HAP-1 (cell line): Measurements from ENCODE around the gene CD4.

Experiments
- DNase-seq, 2 experiments: peaks; one replicate each; pipeline ENCODE4 v3.0.0-alpha.2; 2016 to 2020; ENCODE audit warnings: low spot score in 2 of 2
- H3K27me3 ChIP-seq: fragments of 250-450 bp; sonication (Bioruptor Pico); 2 replicates; pipeline ENCODE4 v1.5.1; 2020; ENCODE audit warnings: low read depth, mild to moderate bottlenecking, moderate library complexity
- H3K36me3 ChIP-seq: fragments of 250-450 bp; sonication (Bioruptor Pico); replicated peaks from 2 replicates; pipeline ENCODE4 v1.5.1; 2020; ENCODE audit warnings: mild to moderate bottlenecking
- H3K4me1 ChIP-seq: fragments of 250-450 bp; sonication (Bioruptor Pico); 2 replicates; pipeline ENCODE4 v1.5.1; 2020; ENCODE audit warnings: mild to moderate bottlenecking
- H3K4me3 ChIP-seq: fragments of 250-450 bp; sonication (Bioruptor Pico); 2 replicates; pipeline ENCODE4 v1.5.1; 2020; ENCODE audit warnings: mild to moderate bottlenecking, moderate library complexity
- H3K9me3 ChIP-seq: fragments of 250-450 bp; sonication (Bioruptor Pico); 2 replicates; pipeline ENCODE4 v1.5.1; 2020; ENCODE audit warnings: mild to moderate bottlenecking, moderate library complexity
- in situ Hi-C: fragments of 300-500 bp; cut with MboI; formaldehyde crosslinking; loops from 3 replicates; pipeline ENCODE4 v1.14.3; 2020; ENCODE audit warnings: low sequenced_read_pairs, inconsistent platforms, mixed read lengths

Gene CD4

DNA sequence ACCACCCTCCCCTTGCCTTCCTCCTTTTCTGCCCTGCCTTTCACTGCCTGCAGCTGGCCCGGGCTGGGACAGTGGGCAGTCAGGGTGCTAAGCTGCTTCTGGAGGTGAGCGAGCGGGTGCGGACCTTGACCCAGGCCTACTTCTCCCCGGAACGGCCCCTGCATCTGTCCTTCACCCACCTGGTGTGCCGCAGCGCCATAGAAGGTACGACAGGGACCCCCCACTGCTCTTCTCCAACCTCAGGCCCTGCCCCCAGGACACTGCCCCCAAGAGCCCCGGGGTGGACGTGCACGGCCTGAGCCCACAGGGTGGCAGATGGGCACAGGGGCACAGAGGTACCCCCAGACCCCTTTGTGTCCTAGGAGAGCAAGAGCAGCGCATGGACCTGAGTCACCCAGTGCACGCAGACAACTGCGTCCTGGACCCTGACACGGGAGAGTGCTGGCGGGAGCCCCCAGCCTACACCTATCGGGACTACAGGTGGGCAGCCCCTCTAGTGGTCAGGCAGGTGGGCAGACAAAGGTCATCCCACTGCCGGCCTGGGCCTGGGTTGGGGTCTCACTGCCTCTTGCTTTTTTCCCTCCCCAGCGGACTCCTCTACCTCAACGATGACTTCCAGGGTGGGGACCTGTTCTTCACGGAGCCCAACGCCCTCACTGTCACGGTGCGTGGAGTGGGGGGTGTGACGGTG, 48.2 kb downstream of the CD4 start:
- no peak overlapping the region for H3K4me3 ChIP-seq
- no peaks in the 10 kb centered on the region for H3K4me1 ChIP-seq
- in situ Hi-C loops = no loop called here
- H3K27me3 ChIP-seq = no peaks in the 10 kb centered on the region
- no peak for DNase-seq
- H3K9me3 ChIP-seq = no peaks in the 10 kb centered on the region
- H3K36me3 ChIP-seq = peaks cover 89% of the 10 kb centered on the region

DNA sequence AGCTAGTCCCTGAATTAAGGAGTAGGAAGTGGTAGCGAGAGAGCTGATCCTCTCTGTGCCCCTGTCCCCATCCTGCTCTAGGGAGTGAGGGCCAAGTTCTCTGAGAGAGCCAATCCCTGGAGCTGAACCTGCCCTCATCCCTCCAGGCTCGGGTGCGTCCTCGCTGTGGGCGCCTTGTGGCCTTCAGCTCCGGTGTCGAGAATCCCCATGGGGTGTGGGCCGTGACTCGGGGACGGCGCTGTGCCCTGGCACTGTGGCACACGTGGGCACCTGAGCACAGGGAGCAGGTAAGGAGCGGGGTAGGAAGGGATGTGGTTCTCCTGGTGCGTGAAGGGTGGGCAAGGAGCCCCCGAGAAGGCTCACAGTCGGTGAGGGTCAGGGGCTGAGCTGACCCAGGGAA, 49.5 kb downstream of the CD4 start:
- no peaks in the 10 kb centered on the region for H3K4me1 ChIP-seq
- H3K27me3 ChIP-seq = no peaks in the 10 kb centered on the region
- in situ Hi-C loops = no loop called here
- no peak for DNase-seq
- no peaks in the 10 kb centered on the region for H3K9me3 ChIP-seq
- H3K36me3 ChIP-seq = peaks cover 91% of the 10 kb centered on the region
- no peak overlapping the region for H3K4me3 ChIP-seq

DNA sequence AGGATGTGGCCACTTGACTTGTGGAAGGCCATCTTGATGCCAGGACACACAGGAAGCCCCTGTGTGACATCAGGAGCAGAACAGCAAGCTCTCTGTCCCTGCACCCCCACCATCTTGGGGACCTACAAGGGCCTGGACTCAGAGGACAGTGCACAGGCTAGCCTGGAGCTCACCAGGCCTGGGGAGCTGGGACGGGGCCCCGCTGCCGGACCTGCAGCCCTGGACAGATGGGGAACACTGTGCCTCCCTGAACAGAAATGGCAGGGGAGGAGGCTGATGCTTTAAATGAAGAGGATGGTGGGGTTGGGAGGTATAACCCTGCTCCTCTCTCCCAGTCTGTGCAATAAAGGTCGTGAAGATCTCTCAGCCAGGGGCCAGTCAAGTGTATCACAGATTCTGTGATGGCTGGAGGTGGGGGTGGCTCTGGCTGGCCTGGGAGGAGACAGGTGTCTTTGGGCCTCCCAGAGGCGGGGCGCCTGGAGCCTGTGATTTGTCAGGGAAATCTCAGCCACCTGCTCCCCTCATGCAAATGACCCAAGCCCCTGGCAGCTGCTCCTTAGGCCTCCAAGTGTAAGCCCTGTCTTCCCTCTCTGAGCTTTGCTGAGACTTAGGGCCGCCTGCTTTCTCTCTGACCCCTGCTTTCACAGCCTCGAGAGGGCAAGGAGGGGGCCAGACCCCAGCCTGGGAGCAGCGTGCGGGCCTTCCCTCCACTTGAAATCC, 50.3 kb downstream of the CD4 start:
- Histone ChIP-seq H3K36me3 (peaks cover 90% of the 10 kb centered on the region), H3K9me3 (no peaks in the 10 kb centered on the region)

DNA sequence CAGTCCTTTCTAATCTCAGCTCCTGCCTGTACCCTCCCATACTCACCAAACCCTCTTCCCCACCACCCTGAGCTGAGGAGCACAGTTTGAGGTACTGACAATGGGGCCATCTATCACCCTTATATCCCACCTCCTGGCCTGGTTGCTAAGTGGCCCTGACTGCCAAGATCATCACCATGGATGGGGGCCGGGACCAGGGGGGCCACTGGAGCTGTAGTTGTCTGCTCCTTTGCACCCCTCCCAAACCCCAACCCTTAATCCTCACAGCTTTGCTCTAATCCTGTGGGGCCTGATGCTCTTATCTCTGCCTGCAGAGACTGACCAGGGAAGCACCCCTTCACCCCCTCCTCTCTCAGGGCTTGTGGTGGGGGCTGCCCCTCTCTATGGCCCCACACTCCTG, 51.0 kb downstream of the CD4 start:
- H3K27me3 ChIP-seq = no peaks in the 10 kb centered on the region
- H3K36me3 ChIP-seq = peaks cover 92% of the 10 kb centered on the region
- no peak for DNase-seq
- no peaks in the 10 kb centered on the region for H3K9me3 ChIP-seq
- no peak overlapping the region for H3K4me3 ChIP-seq
- H3K4me1 ChIP-seq = no peaks in the 10 kb centered on the region
- in situ Hi-C loops = no loop called here

More for the DNA sequence above, 50.3 kb downstream of the CD4 start:
- H3K27me3 ChIP-seq = no peaks in the 10 kb centered on the region
- H3K4me3 ChIP-seq = no peak overlapping the region
- DNase-seq = no peak
- in situ Hi-C loops = no loop called here
- no peaks in the 10 kb centered on the region for H3K4me1 ChIP-seq

DNA sequence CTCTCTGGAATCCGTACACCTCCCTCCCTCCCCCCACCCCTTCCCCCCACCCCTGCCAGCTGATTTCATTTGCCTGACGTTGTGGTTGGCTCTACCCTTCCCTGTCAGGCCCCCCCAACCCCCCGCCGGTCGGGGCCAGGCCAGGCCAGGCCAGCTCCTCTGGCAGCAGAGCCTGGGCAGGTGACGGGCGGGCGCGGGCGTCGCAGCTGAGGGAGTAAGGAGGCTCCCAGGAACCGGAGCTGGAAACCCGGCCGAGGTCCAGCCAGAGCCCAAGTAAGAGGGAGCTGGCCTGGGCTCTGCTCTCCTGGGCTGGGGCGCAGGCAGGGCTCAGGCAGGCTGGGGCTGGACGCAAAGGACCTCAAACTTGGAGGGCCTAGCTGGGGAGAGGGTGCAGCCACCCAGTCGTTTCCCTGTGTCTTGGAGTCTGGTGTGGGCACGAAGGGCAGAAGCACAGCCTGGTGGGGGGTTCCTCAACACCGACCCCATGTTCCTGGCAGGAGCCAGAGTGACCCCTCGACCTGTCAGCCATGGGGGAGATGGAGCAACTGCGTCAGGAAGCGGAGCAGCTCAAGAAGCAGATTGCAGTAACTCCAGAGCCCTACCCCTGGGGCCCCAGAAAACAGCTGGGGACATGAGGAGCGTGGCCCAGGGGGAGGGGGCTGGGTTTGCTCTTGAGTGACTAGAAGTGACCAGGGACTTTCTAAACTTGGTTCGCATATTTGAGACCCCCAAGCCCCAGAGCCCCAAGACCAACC, 51.6 kb downstream of the CD4 start, which contains the start of gene GNB3:
Gene GNB3, plus strand, starts transcription at position 165 of the 755 bp plus-strand sequence. Its CDS starts 363 bp downstream, at position 528.
- Histone ChIP-seq H3K27me3 (no peaks in the 10 kb centered on the region), H3K4me1 (no peaks in the 10 kb centered on the region), H3K36me3 (peaks cover 94% of the 10 kb centered on the region), H3K4me3 (no peak within 1 kb of the TSS), H3K9me3 (no peaks in the 10 kb centered on the region)
- DNase-seq = no peak
- in situ Hi-C loops = no loop called here

DNA sequence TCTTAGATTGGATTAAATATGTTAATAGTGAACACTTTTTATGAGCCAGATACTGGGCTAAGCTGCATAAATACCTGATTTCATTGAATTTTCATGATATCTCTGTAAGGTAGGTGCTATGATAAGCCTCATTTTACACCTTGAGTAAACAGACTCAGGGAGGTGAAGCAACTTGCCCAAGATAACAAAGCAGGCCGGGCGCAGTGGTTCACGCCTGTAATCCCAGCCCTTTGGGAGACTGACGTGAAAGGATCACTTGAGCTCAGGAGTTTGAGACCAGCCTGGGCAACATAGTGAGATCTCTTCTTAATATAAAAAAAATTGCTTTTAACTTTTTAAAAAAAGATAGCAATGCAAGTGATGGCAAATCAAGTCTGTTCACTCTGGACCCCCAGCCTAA, 52.7 kb downstream of the CD4 start:
- H3K36me3 ChIP-seq = peaks cover 94% of the 10 kb centered on the region
- in situ Hi-C loops = no loop called here

DNA sequence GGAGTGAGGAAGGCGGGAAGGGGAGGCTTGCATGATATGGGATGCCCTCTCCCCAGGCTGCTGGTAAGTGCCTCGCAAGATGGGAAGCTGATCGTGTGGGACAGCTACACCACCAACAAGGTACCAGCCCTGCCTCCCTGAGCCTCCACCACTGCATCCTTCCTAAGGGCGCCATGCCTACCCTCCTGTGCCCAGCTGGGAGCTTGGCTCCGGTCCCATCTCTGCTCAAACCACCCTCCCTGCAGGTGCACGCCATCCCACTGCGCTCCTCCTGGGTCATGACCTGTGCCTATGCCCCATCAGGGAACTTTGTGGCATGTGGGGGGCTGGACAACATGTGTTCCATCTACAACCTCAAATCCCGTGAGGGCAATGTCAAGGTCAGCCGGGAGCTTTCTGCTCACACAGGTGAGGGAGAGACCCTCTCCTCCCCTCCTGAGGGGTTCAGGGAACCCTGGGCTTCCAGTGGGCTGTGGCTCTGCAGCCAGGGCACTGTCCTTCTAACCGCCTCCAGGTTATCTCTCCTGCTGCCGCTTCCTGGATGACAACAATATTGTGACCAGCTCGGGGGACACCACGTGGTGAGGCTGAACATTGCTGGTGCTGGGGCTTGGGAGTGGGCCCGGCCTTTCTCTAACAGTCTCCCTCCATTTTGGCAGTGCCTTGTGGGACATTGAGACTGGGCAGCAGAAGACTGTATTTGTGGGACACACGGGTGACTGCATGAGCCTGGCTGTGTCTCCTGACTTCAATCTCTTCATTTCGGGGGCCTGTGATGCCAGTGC, 54.0 kb downstream of the CD4 start:
- DNase-seq = peak in 1 of 2 experiments; percentile 52
- H3K9me3 ChIP-seq = no peaks in the 10 kb centered on the region
- in situ Hi-C loops = no loop called here
- H3K4me3 ChIP-seq = no peak overlapping the region
- H3K27me3 ChIP-seq = no peaks in the 10 kb centered on the region
- H3K36me3 ChIP-seq = peaks cover 94% of the 10 kb centered on the region
- no peaks in the 10 kb centered on the region for H3K4me1 ChIP-seq

More for the DNA sequence above, 52.7 kb downstream of the CD4 start:
- Histone ChIP-seq H3K4me1 (no peaks in the 10 kb centered on the region), H3K27me3 (no peaks in the 10 kb centered on the region), H3K4me3 (no peak overlapping the region), H3K9me3 (no peaks in the 10 kb centered on the region)
- no peak for DNase-seq

DNA sequence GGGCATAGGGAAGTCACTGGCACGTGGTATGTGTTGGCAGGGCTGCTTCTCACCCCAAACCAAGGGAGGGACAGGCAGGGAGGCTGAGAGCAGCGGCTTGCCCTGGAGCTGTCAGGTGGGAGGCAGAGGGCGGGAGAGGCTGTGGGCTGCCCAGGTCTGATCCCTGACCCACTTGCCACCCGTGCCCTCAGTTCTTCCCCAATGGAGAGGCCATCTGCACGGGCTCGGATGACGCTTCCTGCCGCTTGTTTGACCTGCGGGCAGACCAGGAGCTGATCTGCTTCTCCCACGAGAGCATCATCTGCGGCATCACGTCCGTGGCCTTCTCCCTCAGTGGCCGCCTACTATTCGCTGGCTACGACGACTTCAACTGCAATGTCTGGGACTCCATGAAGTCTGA, 56.1 kb downstream of the CD4 start:
- Histone ChIP-seq H3K4me3 (no peak overlapping the region), H3K9me3 (no peaks in the 10 kb centered on the region), H3K36me3 (peaks cover 94% of the 10 kb centered on the region), H3K4me1 (peaks cover 6% of the 10 kb centered on the region; the same call in 1 of the 2 replicates), H3K27me3 (no peaks in the 10 kb centered on the region)
- in situ Hi-C loops = no loop called here
- DNase-seq = no peak

DNA sequence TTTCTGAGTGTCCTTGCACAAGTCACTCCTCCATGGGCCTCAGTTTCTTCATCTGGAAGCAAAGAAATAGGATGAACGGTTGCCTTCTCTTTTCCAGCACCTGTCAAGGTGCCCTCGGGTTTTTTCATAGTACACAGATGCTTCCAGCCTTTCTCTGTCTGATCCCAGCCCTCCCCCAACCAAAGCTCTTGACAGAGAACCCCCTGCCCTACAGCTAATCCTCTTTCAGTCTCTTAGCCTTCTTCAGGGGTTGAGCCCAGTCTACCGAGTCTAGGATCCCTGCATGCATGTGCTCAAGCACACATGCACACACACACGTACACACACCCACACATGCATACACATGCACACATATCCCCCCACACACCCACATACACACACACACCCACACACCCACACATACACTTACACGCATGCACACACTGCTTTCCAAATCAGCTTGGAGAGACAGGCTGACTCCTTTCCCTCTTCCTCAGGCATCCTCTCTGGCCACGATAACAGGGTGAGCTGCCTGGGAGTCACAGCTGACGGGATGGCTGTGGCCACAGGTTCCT, 57.1 kb downstream of the CD4 start:
- H3K4me3 ChIP-seq = no peak overlapping the region
- peaks cover 9% of the 10 kb centered on the region; the same call in 1 of the 2 replicates for H3K4me1 ChIP-seq
- no peaks in the 10 kb centered on the region for H3K9me3 ChIP-seq
- DNase-seq = no peak
- peaks cover 94% of the 10 kb centered on the region for H3K36me3 ChIP-seq
- in situ Hi-C loops = no loop called here
- H3K27me3 ChIP-seq = no peaks in the 10 kb centered on the region

DNA sequence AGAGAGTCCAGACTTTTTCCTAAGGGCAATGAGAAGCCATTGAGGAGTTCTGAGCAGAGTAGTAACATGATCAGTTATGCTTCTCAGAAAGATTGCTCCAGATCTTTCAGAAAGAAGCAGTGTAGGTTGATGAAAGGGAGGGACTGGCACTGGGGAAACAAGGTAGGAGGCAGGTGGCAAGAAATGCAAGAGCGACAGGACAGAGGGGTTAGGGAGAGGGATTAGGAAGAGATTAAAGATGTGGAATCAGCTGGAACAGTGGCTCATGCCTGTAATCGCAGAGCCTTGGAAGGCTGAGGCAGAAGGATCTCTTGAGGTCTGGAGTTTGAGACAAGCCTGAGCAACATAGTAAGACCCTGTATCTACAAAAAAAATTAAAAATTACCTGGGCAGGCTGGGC, 58.3 kb downstream of the CD4 start:
- in situ Hi-C loops = no loop called here
- no peak for DNase-seq
- H3K4me1 ChIP-seq = peaks cover 9% of the 10 kb centered on the region; the same call in 1 of the 2 replicates
- no peak overlapping the region for H3K4me3 ChIP-seq
- no peaks in the 10 kb centered on the region for H3K27me3 ChIP-seq
- H3K36me3 ChIP-seq = peaks cover 81% of the 10 kb centered on the region
- H3K9me3 ChIP-seq = no peaks in the 10 kb centered on the region

DNA sequence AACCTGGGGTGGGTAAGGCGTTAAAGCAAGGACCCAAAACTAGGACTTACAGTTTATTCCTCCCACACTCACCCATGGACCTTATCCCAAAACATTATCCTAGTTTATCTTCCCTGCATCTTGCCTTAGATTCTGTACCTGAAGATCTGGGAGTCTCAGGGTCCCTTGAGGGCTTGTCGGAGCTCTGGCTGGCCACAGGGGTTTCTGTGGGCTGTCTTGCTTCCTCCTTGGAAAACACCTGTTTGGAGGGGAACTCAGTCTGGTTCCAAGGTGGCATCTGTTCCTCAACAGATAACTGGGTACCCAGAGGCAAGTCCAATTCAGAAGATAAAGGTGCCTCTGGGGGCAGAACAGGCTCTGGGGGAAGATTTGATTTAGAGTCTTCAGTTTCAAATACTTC, 60.1 kb downstream of the CD4 start:
- peaks cover 15% of the 10 kb centered on the region for H3K4me1 ChIP-seq
- H3K9me3 ChIP-seq = no peaks in the 10 kb centered on the region
- no peak for DNase-seq
- H3K4me3 ChIP-seq = no peak overlapping the region
- H3K27me3 ChIP-seq = no peaks in the 10 kb centered on the region
- in situ Hi-C loops = no loop called here
- H3K36me3 ChIP-seq = peaks cover 65% of the 10 kb centered on the region

DNA sequence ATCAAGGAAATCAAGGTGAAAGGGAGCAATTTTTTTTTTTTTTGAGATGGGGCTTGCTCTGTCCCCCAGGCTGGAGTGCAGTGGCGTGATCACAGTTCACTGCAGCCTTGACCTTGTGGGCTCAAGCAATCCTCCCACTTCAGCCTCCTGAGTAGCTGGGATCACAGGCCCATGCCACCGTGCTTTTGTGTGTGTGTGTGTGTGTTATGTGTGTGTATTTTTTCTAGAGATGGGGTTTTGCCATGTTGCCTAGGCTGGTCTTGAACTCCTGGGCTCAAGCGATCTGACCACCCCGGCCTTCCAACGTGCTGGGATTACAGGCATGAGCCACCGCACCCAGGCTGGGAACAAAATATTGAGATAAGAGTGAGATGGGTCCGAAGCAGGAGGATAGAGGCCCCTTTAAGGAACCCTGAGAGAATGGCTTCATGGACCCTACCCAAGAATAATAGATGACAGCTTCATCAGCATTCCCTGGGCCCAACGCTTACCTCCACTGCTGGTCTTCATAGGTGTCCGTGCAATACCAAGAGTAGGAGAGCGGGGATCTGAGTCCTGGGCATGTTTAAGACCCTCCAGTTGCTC, 60.7 kb downstream of the CD4 start:
- Histone ChIP-seq H3K4me3 (peak overlapping the region; percentile 80), H3K4me1 (peaks cover 15% of the 10 kb centered on the region), H3K27me3 (no peaks in the 10 kb centered on the region), H3K9me3 (no peaks in the 10 kb centered on the region), H3K36me3 (peaks cover 59% of the 10 kb centered on the region)
- in situ Hi-C loops = no loop called here
- DNase-seq = no peak

DNA sequence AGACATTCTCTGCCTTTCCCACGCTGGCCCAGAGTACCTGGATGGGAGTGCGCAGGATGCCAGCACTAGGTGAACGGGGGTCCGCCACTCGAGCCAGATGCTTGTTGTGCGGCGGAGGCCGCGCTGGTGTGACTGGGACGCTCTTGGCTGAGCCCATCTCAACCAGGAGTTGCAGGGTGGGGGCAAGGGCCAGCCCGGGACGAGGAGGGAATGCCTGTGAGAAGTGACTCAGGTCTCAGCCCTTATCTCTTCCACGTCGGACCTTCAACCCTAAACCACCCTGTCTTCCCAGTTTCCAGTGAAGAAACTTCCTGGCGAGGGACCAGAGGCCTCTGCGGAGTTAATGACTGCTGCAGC, 61.4 kb downstream of the CD4 start:
- DNase-seq = no peak
- peaks cover 15% of the 10 kb centered on the region for H3K4me1 ChIP-seq
- no peaks in the 10 kb centered on the region for H3K27me3 ChIP-seq
- peaks cover 56% of the 10 kb centered on the region for H3K36me3 ChIP-seq
- H3K9me3 ChIP-seq = no peaks in the 10 kb centered on the region
- H3K4me3 ChIP-seq = peak overlapping the region; percentile 80
- in situ Hi-C loops = no loop called here
